Measurements from ENCODE around the gene RASAL2.

DNA sequence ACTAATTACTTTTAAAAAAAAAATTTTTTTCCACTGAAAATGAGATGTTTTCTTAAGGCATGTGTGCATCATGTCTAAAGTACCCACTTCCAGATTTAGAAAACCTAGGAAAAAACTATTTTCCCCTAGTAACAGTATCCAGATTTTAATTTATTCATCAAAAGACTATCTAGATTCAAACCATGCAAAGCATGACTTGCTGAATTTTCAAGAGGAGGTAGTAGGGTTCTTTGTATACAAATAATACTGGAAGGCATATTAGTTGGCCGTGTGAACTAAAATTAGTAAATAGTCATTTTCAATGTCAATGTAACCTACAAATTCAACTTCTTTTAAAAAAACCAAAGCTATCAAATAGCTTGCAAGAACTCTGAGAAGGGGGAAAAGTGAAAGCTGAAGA lies 213.4 kb downstream of the RASAL2 start:
- TF ChIP-seq FOXM1 (IDR thresholded peaks at IDR 0.05; ENCODE audit: low read depth), result no peak
- TF ChIP-seq FOXM1 (CRISPR knock-in tag; IDR thresholded peaks at IDR 0.05; ENCODE audit: low read depth), result no peak
- TF ChIP-seq POLR2A (conservative IDR thresholded peaks at IDR 0.05), result no peak
- no peak for TF ChIP-seq RBM22 (IDR thresholded peaks at IDR 0.05; ENCODE audit: low read depth, low read length, poor library complexity, severe bottlenecking)
- TF ChIP-seq CBX8 (IDR thresholded peaks at IDR 0.05; ENCODE audit: borderline replicate concordance, extremely low read depth, low read depth, low read length, poor library complexity, severe bottlenecking), result no peak
- TF ChIP-seq, protein P1, sequence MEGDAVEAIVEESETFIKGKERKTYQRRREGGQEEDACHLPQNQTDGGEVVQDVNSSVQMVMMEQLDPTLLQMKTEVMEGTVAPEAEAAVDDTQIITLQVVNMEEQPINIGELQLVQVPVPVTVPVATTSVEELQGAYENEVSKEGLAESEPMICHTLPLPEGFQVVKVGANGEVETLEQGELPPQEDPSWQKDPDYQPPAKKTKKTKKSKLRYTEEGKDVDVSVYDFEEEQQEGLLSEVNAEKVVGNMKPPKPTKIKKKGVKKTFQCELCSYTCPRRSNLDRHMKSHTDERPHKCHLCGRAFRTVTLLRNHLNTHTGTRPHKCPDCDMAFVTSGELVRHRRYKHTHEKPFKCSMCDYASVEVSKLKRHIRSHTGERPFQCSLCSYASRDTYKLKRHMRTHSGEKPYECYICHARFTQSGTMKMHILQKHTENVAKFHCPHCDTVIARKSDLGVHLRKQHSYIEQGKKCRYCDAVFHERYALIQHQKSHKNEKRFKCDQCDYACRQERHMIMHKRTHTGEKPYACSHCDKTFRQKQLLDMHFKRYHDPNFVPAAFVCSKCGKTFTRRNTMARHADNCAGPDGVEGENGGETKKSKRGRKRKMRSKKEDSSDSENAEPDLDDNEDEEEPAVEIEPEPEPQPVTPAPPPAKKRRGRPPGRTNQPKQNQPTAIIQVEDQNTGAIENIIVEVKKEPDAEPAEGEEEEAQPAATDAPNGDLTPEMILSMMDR (IDR thresholded peaks at IDR 0.05 in 2 of 3, conservative IDR thresholded peaks at IDR 0.05 in 1 of 3; ENCODE audit: insufficient read depth in 2 of 3, low read depth in 1 of 3, low read length in 3 of 3), result no peak
- no peak for TF ChIP-seq ZNF785 (CRISPR knock-in tag; IDR thresholded peaks at IDR 0.05)
- TF ChIP-seq MYC (IDR thresholded peaks at IDR 0.05; ENCODE audit: low read depth, low read length), result no peak
- TF ChIP-seq MYC (CRISPR knock-in tag; IDR thresholded peaks at IDR 0.05; ENCODE audit: borderline replicate concordance, low read depth), result no peak
- TF ChIP-seq SMARCB1 (IDR thresholded peaks at IDR 0.05; ENCODE audit: insufficient read length, low read depth), result no peak
- TF ChIP-seq, protein P2, sequence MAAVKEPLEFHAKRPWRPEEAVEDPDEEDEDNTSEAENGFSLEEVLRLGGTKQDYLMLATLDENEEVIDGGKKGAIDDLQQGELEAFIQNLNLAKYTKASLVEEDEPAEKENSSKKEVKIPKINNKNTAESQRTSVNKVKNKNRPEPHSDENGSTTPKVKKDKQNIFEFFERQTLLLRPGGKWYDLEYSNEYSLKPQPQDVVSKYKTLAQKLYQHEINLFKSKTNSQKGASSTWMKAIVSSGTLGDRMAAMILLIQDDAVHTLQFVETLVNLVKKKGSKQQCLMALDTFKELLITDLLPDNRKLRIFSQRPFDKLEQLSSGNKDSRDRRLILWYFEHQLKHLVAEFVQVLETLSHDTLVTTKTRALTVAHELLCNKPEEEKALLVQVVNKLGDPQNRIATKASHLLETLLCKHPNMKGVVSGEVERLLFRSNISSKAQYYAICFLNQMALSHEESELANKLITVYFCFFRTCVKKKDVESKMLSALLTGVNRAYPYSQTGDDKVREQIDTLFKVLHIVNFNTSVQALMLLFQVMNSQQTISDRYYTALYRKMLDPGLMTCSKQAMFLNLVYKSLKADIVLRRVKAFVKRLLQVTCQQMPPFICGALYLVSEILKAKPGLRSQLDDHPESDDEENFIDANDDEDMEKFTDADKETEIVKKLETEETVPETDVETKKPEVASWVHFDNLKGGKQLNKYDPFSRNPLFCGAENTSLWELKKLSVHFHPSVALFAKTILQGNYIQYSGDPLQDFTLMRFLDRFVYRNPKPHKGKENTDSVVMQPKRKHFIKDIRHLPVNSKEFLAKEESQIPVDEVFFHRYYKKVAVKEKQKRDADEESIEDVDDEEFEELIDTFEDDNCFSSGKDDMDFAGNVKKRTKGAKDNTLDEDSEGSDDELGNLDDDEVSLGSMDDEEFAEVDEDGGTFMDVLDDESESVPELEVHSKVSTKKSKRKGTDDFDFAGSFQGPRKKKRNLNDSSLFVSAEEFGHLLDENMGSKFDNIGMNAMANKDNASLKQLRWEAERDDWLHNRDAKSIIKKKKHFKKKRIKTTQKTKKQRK (IDR thresholded peaks at IDR 0.05; ENCODE audit: borderline replicate concordance, low read depth, low read length), result no peak
- no peak for TF ChIP-seq FOS (IDR thresholded peaks at IDR 0.05; ENCODE audit: extremely low read depth, insufficient read length)
- no peak for TF ChIP-seq PHB2 (IDR thresholded peaks at IDR 0.05; ENCODE audit: low read depth)
- TF ChIP-seq HNRNPLL (IDR thresholded peaks at IDR 0.05; ENCODE audit: low read depth, low read length, poor library complexity, severe bottlenecking), result no peak
- no peak for TF ChIP-seq CEBPB (tag; IDR thresholded peaks at IDR 0.05)
- no peak for TF ChIP-seq ZKSCAN8 (CRISPR knock-in tag; IDR thresholded peaks at IDR 0.05)

Measured in K562 (cell line).